ENCODE results near the gene NABP2.

- TF ChIP-seq EZH2 (IDR thresholded peaks at IDR 0.05; ENCODE audit: borderline replicate concordance, low read depth, low read length, severe bottlenecking) = no peak
- TF ChIP-seq CTCF (IDR thresholded peaks at IDR 0.05; ENCODE audit: borderline replicate concordance, extremely low read depth, low read length, poor library complexity, severe bottlenecking) = no peak
Measured at GRCh38 chr12:56221232-56221756, 2.8 kb upstream of the NABP2 start.

Data from DND-41 (cell line).